Brain microvascular endothelial cell (primary cell): ENCODE data around the gene GOLPH3L.
"Not testable (repeated sequence)": the region's sequence is repeated elsewhere in the genome, so short reads cannot be mapped to it uniquely, and the experiment has no call there.

Experiments
- DNase-seq: peaks from one replicate; pipeline ENCODE4 v3.0.0-alpha.2; 2020
- H3K27ac ChIP-seq: fragments of 250-450 bp; sonication (Bioruptor Pico); 2 replicates; pipeline ENCODE4 v1.5.1; 2020; ENCODE audit warnings: mild to moderate bottlenecking, moderate library complexity
- H3K27me3 ChIP-seq: fragments of 250-450 bp; sonication (Bioruptor Pico); replicated peaks from 2 replicates; pipeline ENCODE4 v1.5.1; 2020; ENCODE audit warnings: mild to moderate bottlenecking
- H3K36me3 ChIP-seq: fragments of 250-450 bp; sonication (Bioruptor Pico); replicated peaks from 2 replicates; pipeline ENCODE4 v1.5.1; 2020; ENCODE audit warnings: mild to moderate bottlenecking
- H3K4me3 ChIP-seq: 2 replicates; pipeline ENCODE4 v1.5.1; 2011; ENCODE audit warnings: low read depth, mild to moderate bottlenecking, control low read depth, low read length, moderate library complexity
- in situ Hi-C: cut with HindIII; loops from 2 replicates; pipeline ENCODE4 v1.10.0; 2017; ENCODE audit warnings: low sequenced_read_pairs, low pct_ligation_motif_present
- TF ChIP-seq, protein P1 (sequence below): IDR thresholded peaks from 2 replicates; pipeline ENCODE4 v1.5.1; 2011; ENCODE audit warnings: low read depth, mild to moderate bottlenecking, moderate library complexity, low read length, control low read depth, inconsistent platforms; ENCODE audit errors: missing control alignments

GOLPH3L gene

GRCh38 chr1:150629115-150629928 is 67.6 kb downstream of the GOLPH3L start, which contains the start of gene ENSA:
ENSA (minus strand) TSS chr1:150629612; CDS start chr1:150629470, 142 bp downstream.
- Histone ChIP-seq H3K27me3 (no peaks in the 10 kb centered on the region), H3K36me3 (peaks cover 24% of the 10 kb centered on the region), H3K4me3 (peak within 1 kb of the TSS; percentile 84), H3K27ac (peak within 1 kb of the TSS; percentile 92)
- TF ChIP-seq, protein P1, sequence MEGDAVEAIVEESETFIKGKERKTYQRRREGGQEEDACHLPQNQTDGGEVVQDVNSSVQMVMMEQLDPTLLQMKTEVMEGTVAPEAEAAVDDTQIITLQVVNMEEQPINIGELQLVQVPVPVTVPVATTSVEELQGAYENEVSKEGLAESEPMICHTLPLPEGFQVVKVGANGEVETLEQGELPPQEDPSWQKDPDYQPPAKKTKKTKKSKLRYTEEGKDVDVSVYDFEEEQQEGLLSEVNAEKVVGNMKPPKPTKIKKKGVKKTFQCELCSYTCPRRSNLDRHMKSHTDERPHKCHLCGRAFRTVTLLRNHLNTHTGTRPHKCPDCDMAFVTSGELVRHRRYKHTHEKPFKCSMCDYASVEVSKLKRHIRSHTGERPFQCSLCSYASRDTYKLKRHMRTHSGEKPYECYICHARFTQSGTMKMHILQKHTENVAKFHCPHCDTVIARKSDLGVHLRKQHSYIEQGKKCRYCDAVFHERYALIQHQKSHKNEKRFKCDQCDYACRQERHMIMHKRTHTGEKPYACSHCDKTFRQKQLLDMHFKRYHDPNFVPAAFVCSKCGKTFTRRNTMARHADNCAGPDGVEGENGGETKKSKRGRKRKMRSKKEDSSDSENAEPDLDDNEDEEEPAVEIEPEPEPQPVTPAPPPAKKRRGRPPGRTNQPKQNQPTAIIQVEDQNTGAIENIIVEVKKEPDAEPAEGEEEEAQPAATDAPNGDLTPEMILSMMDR: no peak
- in situ Hi-C loops: loop anchor here (25.0 kb wide), 1 partner anchor 183 kb away; the partner anchor contains the start of gene CTSK
- peak; percentile 100 for DNase-seq

DNA sequence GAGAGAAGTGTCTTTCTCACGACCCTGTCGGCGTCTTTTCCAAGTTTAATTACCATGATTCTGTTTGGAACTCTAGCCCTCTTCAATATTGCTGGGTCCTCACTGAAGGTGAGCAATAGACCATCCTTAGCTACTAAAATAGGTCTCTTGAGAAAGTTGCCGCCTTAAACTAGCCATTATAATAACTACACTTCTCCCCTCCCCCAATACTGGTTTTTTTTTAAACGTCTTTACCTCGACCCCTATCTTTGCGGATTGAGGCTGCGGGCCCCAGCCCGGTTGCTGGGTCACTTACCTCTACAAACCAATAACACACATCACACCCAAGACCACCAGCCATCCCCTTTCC is 68.2 kb downstream of the GOLPH3L start:
- Histone ChIP-seq H3K27me3 (no peaks in the 10 kb centered on the region), H3K36me3 (peaks cover 26% of the 10 kb centered on the region), H3K27ac (peak overlapping the region; percentile 92), H3K4me3 (peak overlapping the region; percentile 84)
- no peak for DNase-seq
- in situ Hi-C loops: loop anchor here (25.0 kb wide), 1 partner anchor 184 kb away; the partner anchor contains the start of gene CTSK
- TF ChIP-seq, protein P1: no peak

GRCh38 chr1:150627826-150628410 is 69.0 kb downstream of the GOLPH3L start:
- Histone ChIP-seq H3K27ac (no peak overlapping the region), H3K27me3 (no peaks in the 10 kb centered on the region), H3K4me3 (peak overlapping the region; percentile 84), H3K36me3 (peaks cover 28% of the 10 kb centered on the region)
- TF ChIP-seq, protein P1: no peak
- in situ Hi-C loops: loop anchor here (25.0 kb wide), 1 partner anchor 184 kb away; the partner anchor contains the start of gene CTSK
- DNase-seq: no peak

GRCh38 chr1:150626150-150626549 is 70.8 kb downstream of the GOLPH3L start:
- H3K4me3 ChIP-seq: no peak overlapping the region
- H3K36me3 ChIP-seq: peaks cover 28% of the 10 kb centered on the region
- H3K27ac ChIP-seq: no peak overlapping the region
- DNase-seq: no peak
- no peaks in the 10 kb centered on the region for H3K27me3 ChIP-seq
- in situ Hi-C loops: loop anchor here (25.0 kb wide), 1 partner anchor 186 kb away; the partner anchor contains the start of gene CTSK
- TF ChIP-seq, protein P1: no peak

- in situ Hi-C loops, H3K27ac ChIP-seq, DNase-seq, H3K27me3 ChIP-seq, H3K4me3 ChIP-seq: not testable (repeated sequence)
- H3K36me3 ChIP-seq: peaks cover 33% of the 10 kb centered on the region
These were observed 72.4 kb downstream of the GOLPH3L start for GRCh38 chr1:150624546-150624945.

DNA sequence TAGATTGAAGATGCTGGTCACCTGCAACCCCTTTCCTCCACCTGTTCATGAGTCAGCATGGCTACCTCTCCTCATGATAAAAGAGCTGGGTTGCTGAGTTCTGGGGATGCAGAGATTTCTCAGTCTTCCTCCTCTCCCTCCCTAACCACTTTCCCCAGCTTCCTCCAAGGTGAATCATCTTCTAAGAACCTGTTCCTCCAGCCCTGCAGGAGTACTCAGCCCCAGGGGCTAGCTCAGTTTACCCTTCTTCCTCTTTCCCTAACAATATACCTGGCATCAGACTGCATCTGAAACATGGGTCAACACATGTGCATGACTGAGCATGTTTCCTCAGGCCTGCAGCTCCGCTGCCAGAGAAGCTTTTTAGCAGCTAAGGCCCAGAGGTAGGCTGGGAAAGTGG is 72.8 kb downstream of the GOLPH3L start:
- in situ Hi-C loops, DNase-seq, H3K27ac ChIP-seq, H3K4me3 ChIP-seq, H3K27me3 ChIP-seq: not testable (repeated sequence)
- H3K36me3 ChIP-seq: peaks cover 33% of the 10 kb centered on the region
